HepG2 (cell line): ENCODE data around the gene ARMC2. TPM values are rescaled to one million over a fixed set of nuclear protein-coding genes. Genes with fewer than 3 reads are reported as not detected.

ENCODE experiments used
- ATAC-seq: fragments of 200-7000 bp; cut with Tn5 transposase; 3 replicates; pipeline ENCODE4 v1.9.1; 2020; ENCODE audit warnings: mild to moderate bottlenecking, moderate library complexity
- BruUV-seq: library from RNA; stranded (reverse); fragments of 400-500 nt; replicated peaks from 2 replicates; lab custom pipeline; 2021; lab: Mats Ljungman, UMichigan
- CTCF ChIA-PET: fragments of 300-600 bp; formaldehyde crosslinking; extraction: SDS; loops from one replicate; lab custom pipeline; 2021; ENCODE audit warnings: low total read pairs, inconsistent platforms, low intra/inter-chr PET ratio; lab: Yijun Ruan, JAX
- POLR2A ChIA-PET: fragments of 350-600 bp; sonication (Branson Sonifier 250); formaldehyde crosslinking; loops from one replicate; lab custom pipeline; 2020; ENCODE audit warnings: antibody characterized with exemption, inconsistent platforms; lab: Yijun Ruan, JAX
- DNase-seq: peaks from one replicate; pipeline ENCODE4 v3.0.0-alpha.2; 2015; ENCODE audit warnings: low spot score
- FAIRE-seq: peaks from 3 replicates; lab custom pipeline; 2011; peaks lifted over from hg19 to GRCh38; lab: Jason Lieb, UNC
- H2AFZ ChIP-seq: one replicate; pipeline ENCODE4 v1.6.1; 2011; ENCODE audit warnings: low read length, inconsistent platforms
- H3K27ac ChIP-seq: fragments of 300-600 bp; 3 replicates; pipeline ENCODE4 v1.8.0; 2011; ENCODE audit warnings: mixed run types, mild to moderate bottlenecking, mixed read lengths, low read length, inconsistent platforms; ENCODE audit not compliant: insufficient read depth; ENCODE audit errors: extremely low read length
- H3K27me3 ChIP-seq, 2 experiments: fragments of 200-600 bp in 1 of 2; 2 replicates in 1 of 2; 3 replicates in 1 of 2; pipeline versions ENCODE4 v1.6.0 to v1.8.0; 2011; ENCODE audit warnings: low read length in 2 of 2, mild to moderate bottlenecking in 2 of 2, moderate library complexity in 2 of 2, inconsistent platforms in 1 of 2; ENCODE audit not compliant: insufficient read depth in 2 of 2, control insufficient read depth in 1 of 2
- H3K36me3 ChIP-seq, 2 experiments: fragments of 200-600 bp in 1 of 2; replicated peaks in 1 of 2; 2 replicates in 1 of 2; 3 replicates in 1 of 2; pipeline versions ENCODE4 v1.5.1 to v1.8.0; 2011; ENCODE audit warnings: low read length in 2 of 2, inconsistent platforms in 1 of 2; ENCODE audit not compliant: insufficient read depth in 2 of 2, control insufficient read depth in 1 of 2
- H3K4me1 ChIP-seq: 2 replicates; pipeline ENCODE4 v1.5.1; 2012; ENCODE audit warnings: low read length, inconsistent platforms; ENCODE audit not compliant: insufficient read depth
- H3K4me2 ChIP-seq: 2 replicates; pipeline ENCODE4 v1.6.0; 2011; ENCODE audit warnings: low read depth, low read length, inconsistent platforms
- H3K4me3 ChIP-seq, 3 experiments: fragments of 200-600 bp in 1 of 3; sonication (generic), shearing (Covaris generic) in 1 of 3; replicated peaks in 1 of 3; 2 replicates each; pipeline ENCODE4 v1.5.1; 2011 to 2016; ENCODE audit warnings: low read length in 3 of 3, inconsistent platforms in 2 of 3, low read depth in 2 of 3, mild to moderate bottlenecking in 2 of 3, control low read depth in 1 of 3, mixed read lengths in 1 of 3; ENCODE audit not compliant: insufficient read depth in 1 of 3
- H3K79me2 ChIP-seq: one replicate; pipeline ENCODE4 v1.6.1; 2011; ENCODE audit warnings: low read length, inconsistent platforms; ENCODE audit not compliant: insufficient read depth
- H3K9ac ChIP-seq: 2 replicates; pipeline ENCODE4 v1.6.0; 2011; ENCODE audit warnings: mild to moderate bottlenecking, low read depth, low read length, inconsistent platforms; ENCODE audit not compliant: insufficient read depth
- H3K9me3 ChIP-seq: 2 replicates; pipeline ENCODE4 v1.5.1; 2012; ENCODE audit warnings: mild to moderate bottlenecking, low read length
- H4K20me1 ChIP-seq: 2 replicates; pipeline ENCODE4 v1.6.0; 2011; ENCODE audit warnings: inconsistent platforms, mild to moderate bottlenecking, low read length, moderate library complexity; ENCODE audit not compliant: insufficient read depth
- DNMT3B ChIP-seq: conservative IDR thresholded peaks from 2 replicates; pipeline ENCODE4 v1.6.1; 2016; ENCODE audit warnings: missing biosample characterization, control low read depth
- FOXC1 ChIP-seq: sonication (generic); formaldehyde crosslinking; IDR thresholded peaks from 2 replicates; pipeline ENCODE4 v1.8.0; 2022; ENCODE audit warnings: mild to moderate bottlenecking, missing genetic modification reagents, borderline replicate concordance
- MEIS2 ChIP-seq: sonication (generic); formaldehyde crosslinking; IDR thresholded peaks from 2 replicates; pipeline ENCODE4 v1.9.0; 2021; ENCODE audit warnings: mild to moderate bottlenecking, missing genetic modification reagents
- NR2F6 ChIP-seq, 2 experiments: IDR thresholded peaks; 2 replicates each; pipeline ENCODE4 v1.6.1; 2016; ENCODE audit warnings: antibody characterized with exemption in 1 of 2, mild to moderate bottlenecking in 1 of 2
- RFXAP ChIP-seq: sonication (generic); formaldehyde crosslinking; IDR thresholded peaks from 2 replicates; pipeline ENCODE4 v1.4.0; 2020; ENCODE audit warnings: missing genetic modification reagents, borderline replicate concordance
- ZNF17 ChIP-seq: sonication (generic); formaldehyde crosslinking; IDR thresholded peaks from 2 replicates; pipeline ENCODE4 v1.5.0; 2020; ENCODE audit warnings: mild to moderate bottlenecking, missing genetic modification reagents
- ZNF205 ChIP-seq: IDR thresholded peaks from 2 replicates; pipeline ENCODE4 v1.6.1; 2018; ENCODE audit warnings: missing biosample characterization, missing genetic modification reagents
- WGBS: methylation state at CpG from one replicate; pipeline ENCODE4 v1.1.6; 2017; ENCODE audit warnings: low lambda C conversion rate; 5-methylcytosine and 5-hydroxymethylcytosine counted together
- in situ Hi-C: cut with HindIII; loops from 2 replicates; pipeline ENCODE4 v1.10.0; 2017; ENCODE audit warnings: low pct_unique_long_range_greater_than_20kb; ENCODE audit not compliant: extremely low pct_ligation_motif_present
- intact Hi-C: fragments of 100-400 bp; cut with micrococcal nuclease; formaldehyde crosslinking; loops from one replicate; pipeline ENCODE4 v1.10.0; 2022; ENCODE audit not compliant: unreplicated experiment
- polyA plus RNA-seq, 8 experiments: library from polyadenylated mRNA; depleted of rRNA in 3 of 8; stranded (reverse) in 7 of 8; unstranded in 1 of 8; fragments of >200 nt; fragmentation: Illumina TruSeq in 4 of 8; extraction: Trizol in 4 of 8; gene quantifications; 2 replicates each; pipeline versions ENCODE4 v1.2.1 to v1.2.3, GENCODE V29; 2011 to 2016; ENCODE audit warnings: low read depth in 4 of 8, missing spikeins in 1 of 8, mixed read lengths in 1 of 8; ENCODE audit not compliant: insufficient read depth in 1 of 8
- total RNA-seq, 5 experiments: library from RNA; depleted of rRNA; stranded (reverse); fragments of >200 nt; fragmentation: Illumina TruSeq; extraction: Trizol; gene quantifications; 2 replicates each; pipeline ENCODE4 v1.2.3, GENCODE V29; 2016; ENCODE audit warnings: low read depth in 1 of 5
- TF ChIP-seq, protein P1 (sequence below): sonication (generic); formaldehyde crosslinking; IDR thresholded peaks from 2 replicates; pipeline ENCODE4 v1.5.1; 2020; ENCODE audit warnings: missing genetic modification reagents, mild to moderate bottlenecking, borderline replicate concordance
- TF ChIP-seq, protein P2 (sequence below): sonication (generic); formaldehyde crosslinking; IDR thresholded peaks from 2 replicates; pipeline ENCODE4 v1.4.0; 2020; ENCODE audit warnings: missing genetic modification reagents
- TF ChIP-seq, protein P3 (sequence below): sonication (generic); formaldehyde crosslinking; IDR thresholded peaks from 2 replicates; pipeline ENCODE4 v1.8.0; 2022; ENCODE audit warnings: mild to moderate bottlenecking, missing genetic modification reagents, moderate library complexity
- TF ChIP-seq, protein P4 (sequence below): sonication (generic); formaldehyde crosslinking; IDR thresholded peaks from 2 replicates; pipeline ENCODE4 v1.5.0; 2020; ENCODE audit warnings: mild to moderate bottlenecking, missing genetic modification reagents
- TF ChIP-seq, protein P5 (sequence below): sonication (generic); formaldehyde crosslinking; IDR thresholded peaks from 2 replicates; pipeline ENCODE4 v1.4.0; 2020; ENCODE audit warnings: missing genetic modification reagents
- TF ChIP-seq, protein P6 (sequence below): sonication (generic); formaldehyde crosslinking; conservative IDR thresholded peaks from 2 replicates; pipeline ENCODE4 v1.4.0; 2020; ENCODE audit warnings: missing genetic modification reagents

The ARMC2 gene
- total and polyA plus RNA-seq, 2 of the 13 experiments (the other 11 are each of a cell fraction or from before 2014, with no cell fraction given): 1.4 to 3.2 TPM

DNA sequence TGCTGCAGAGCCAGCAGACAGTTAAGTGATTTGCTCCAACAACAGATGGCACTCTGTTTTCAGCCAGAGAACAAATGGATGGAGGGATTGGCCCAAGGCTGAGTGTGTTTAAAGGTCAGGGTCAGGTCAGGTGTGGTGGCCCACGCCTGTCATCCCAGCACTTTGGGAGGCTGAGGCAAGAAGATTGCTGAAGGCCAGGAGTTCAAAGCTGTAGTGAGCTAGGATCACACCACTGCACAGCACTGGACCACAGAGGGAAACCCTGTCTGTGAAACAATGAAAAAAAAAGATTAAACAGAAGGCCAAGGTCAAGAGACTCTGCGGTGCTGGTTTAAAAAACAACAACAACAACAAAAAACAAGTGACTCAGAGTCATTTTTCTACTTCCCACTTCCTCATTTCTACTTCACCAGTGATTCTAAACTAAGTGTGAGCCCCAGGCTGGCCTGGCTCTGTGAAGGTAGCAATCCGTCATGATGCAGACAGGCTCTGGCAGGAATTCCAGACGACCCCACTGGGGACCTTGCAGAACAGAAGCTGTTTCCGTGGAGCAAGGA is 42.5 kb upstream of the ARMC2 start:
- DNase-seq: no peak
- Histone ChIP-seq H2AFZ (no peak overlapping the region), H3K27ac (no peak overlapping the region), H3K4me3 (no peak overlapping the region), H3K36me3 (no peaks in the 10 kb centered on the region), H3K27me3 (peaks cover 0 to 17% of the 10 kb centered on the region in 2 experiments; a peak in 2 of 5 replicates), H3K9me3 (no peaks in the 10 kb centered on the region), H3K4me2 (no peak overlapping the region), H3K79me2 (no peaks in the 10 kb centered on the region), H4K20me1 (no peaks in the 10 kb centered on the region), H3K9ac (no peak overlapping the region), H3K4me1 (peaks cover 17% of the 10 kb centered on the region)
- ChIA-PET CTCF (no interaction called here), POLR2A (no interaction called here)
- WGBS: 20% methylated on average over 4 of the region's 5 CpGs
- in situ Hi-C loops (no loop called here), intact Hi-C loops (no loop called here)
- no peak for FAIRE-seq
- BruUV-seq: no TSS peak
- ATAC-seq: no peak; the same call in 2 of the 3 replicates
- TF ChIP-seq DNMT3B (CRISPR knock-in tag): no peak
- TF ChIP-seq, protein P1, sequence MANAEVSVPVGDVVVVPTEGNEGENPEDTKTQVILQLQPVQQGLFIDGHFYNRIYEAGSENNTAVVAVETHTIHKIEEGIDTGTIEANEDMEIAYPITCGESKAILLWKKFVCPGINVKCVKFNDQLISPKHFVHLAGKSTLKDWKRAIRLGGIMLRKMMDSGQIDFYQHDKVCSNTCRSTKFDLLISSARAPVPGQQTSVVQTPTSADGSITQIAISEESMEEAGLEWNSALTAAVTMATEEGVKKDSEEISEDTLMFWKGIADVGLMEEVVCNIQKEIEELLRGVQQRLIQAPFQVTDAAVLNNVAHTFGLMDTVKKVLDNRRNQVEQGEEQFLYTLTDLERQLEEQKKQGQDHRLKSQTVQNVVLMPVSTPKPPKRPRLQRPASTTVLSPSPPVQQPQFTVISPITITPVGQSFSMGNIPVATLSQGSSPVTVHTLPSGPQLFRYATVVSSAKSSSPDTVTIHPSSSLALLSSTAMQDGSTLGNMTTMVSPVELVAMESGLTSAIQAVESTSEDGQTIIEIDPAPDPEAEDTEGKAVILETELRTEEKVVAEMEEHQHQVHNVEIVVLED: no peak
- TF ChIP-seq, protein P2, sequence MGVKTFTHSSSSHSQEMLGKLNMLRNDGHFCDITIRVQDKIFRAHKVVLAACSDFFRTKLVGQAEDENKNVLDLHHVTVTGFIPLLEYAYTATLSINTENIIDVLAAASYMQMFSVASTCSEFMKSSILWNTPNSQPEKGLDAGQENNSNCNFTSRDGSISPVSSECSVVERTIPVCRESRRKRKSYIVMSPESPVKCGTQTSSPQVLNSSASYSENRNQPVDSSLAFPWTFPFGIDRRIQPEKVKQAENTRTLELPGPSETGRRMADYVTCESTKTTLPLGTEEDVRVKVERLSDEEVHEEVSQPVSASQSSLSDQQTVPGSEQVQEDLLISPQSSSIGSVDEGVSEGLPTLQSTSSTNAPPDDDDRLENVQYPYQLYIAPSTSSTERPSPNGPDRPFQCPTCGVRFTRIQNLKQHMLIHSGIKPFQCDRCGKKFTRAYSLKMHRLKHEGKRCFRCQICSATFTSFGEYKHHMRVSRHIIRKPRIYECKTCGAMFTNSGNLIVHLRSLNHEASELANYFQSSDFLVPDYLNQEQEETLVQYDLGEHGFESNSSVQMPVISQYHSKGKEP (CRISPR knock-in tag): no peak
- TF ChIP-seq RFXAP (CRISPR knock-in tag): no peak
- TF ChIP-seq ZNF17 (CRISPR knock-in tag): no peak
- TF ChIP-seq, protein P3, sequence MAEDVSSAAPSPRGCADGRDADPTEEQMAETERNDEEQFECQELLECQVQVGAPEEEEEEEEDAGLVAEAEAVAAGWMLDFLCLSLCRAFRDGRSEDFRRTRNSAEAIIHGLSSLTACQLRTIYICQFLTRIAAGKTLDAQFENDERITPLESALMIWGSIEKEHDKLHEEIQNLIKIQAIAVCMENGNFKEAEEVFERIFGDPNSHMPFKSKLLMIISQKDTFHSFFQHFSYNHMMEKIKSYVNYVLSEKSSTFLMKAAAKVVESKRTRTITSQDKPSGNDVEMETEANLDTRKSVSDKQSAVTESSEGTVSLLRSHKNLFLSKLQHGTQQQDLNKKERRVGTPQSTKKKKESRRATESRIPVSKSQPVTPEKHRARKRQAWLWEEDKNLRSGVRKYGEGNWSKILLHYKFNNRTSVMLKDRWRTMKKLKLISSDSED (CRISPR knock-in tag): no peak
- TF ChIP-seq NR2F6 (IDR thresholded peaks at IDR 0.05): no peak
- TF ChIP-seq NR2F6 (CRISPR knock-in tag; IDR thresholded peaks at IDR 0.05): 0 out of 2 replicates have a peak, but pooled peaks have one; percentile 13
- TF ChIP-seq, protein P4, sequence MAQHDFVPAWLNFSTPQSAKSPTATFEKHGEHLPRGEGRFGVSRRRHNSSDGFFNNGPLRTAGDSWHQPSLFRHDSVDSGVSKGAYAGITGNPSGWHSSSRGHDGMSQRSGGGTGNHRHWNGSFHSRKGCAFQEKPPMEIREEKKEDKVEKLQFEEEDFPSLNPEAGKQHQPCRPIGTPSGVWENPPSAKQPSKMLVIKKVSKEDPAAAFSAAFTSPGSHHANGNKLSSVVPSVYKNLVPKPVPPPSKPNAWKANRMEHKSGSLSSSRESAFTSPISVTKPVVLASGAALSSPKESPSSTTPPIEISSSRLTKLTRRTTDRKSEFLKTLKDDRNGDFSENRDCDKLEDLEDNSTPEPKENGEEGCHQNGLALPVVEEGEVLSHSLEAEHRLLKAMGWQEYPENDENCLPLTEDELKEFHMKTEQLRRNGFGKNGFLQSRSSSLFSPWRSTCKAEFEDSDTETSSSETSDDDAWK (CRISPR knock-in tag): no peak
- no peak for TF ChIP-seq MEIS2 (CRISPR knock-in tag)
- TF ChIP-seq ZNF205 (CRISPR knock-in tag): no peak
- TF ChIP-seq, protein P5, sequence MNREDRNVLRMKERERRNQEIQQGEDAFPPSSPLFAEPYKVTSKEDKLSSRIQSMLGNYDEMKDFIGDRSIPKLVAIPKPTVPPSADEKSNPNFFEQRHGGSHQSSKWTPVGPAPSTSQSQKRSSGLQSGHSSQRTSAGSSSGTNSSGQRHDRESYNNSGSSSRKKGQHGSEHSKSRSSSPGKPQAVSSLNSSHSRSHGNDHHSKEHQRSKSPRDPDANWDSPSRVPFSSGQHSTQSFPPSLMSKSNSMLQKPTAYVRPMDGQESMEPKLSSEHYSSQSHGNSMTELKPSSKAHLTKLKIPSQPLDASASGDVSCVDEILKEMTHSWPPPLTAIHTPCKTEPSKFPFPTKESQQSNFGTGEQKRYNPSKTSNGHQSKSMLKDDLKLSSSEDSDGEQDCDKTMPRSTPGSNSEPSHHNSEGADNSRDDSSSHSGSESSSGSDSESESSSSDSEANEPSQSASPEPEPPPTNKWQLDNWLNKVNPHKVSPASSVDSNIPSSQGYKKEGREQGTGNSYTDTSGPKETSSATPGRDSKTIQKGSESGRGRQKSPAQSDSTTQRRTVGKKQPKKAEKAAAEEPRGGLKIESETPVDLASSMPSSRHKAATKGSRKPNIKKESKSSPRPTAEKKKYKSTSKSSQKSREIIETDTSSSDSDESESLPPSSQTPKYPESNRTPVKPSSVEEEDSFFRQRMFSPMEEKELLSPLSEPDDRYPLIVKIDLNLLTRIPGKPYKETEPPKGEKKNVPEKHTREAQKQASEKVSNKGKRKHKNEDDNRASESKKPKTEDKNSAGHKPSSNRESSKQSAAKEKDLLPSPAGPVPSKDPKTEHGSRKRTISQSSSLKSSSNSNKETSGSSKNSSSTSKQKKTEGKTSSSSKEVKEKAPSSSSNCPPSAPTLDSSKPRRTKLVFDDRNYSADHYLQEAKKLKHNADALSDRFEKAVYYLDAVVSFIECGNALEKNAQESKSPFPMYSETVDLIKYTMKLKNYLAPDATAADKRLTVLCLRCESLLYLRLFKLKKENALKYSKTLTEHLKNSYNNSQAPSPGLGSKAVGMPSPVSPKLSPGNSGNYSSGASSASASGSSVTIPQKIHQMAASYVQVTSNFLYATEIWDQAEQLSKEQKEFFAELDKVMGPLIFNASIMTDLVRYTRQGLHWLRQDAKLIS: no peak
- TF ChIP-seq FOXC1 (CRISPR knock-in tag): no peak
- TF ChIP-seq, protein P6, sequence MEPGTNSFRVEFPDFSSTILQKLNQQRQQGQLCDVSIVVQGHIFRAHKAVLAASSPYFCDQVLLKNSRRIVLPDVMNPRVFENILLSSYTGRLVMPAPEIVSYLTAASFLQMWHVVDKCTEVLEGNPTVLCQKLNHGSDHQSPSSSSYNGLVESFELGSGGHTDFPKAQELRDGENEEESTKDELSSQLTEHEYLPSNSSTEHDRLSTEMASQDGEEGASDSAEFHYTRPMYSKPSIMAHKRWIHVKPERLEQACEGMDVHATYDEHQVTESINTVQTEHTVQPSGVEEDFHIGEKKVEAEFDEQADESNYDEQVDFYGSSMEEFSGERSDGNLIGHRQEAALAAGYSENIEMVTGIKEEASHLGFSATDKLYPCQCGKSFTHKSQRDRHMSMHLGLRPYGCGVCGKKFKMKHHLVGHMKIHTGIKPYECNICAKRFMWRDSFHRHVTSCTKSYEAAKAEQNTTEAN (CRISPR knock-in tag): no peak
